RWPE1 (cell line): Measurements from ENCODE around the gene FFAR4.

Source experiments
- CTCF ChIA-PET: fragments of 350-600 bp; sonication (Branson Sonifier 250); formaldehyde crosslinking; extraction: SDS; loops from one replicate; lab custom pipeline; 2021; lab: Yijun Ruan, JAX
- POLR2A ChIA-PET: fragments of 400-600 bp; formaldehyde crosslinking; extraction: SDS; loops from one replicate; lab custom pipeline; 2020; ENCODE audit warnings: antibody characterized with exemption; ENCODE audit not compliant: low non-redundant PET; lab: Yijun Ruan, JAX
- DNase-seq: peaks from one replicate; pipeline ENCODE4 v3.0.0; 2012; ENCODE audit warnings: low spot score
- H3K27ac ChIP-seq: fragments of 450-650 bp; 2 replicates; pipeline ENCODE4 v1.5.1; 2017
- CTCF ChIP-seq: fragments of 450-650 bp; conservative IDR thresholded peaks from 2 replicates; pipeline ENCODE4 v1.5.1; 2017; ENCODE audit warnings: low read depth, mild to moderate bottlenecking

FFAR4 gene

GRCh38 chr10:93597075-93597599, 30.7 kb downstream of the FFAR4 start:
- no peak for DNase-seq
- TF ChIP-seq CTCF: no peak
- H3K27ac ChIP-seq: no peak overlapping the region
- CTCF ChIA-PET: no interaction called here
- POLR2A ChIA-PET: no interaction called here

GRCh38 chr10:93598157-93598556, 31.7 kb downstream of the FFAR4 start:
- POLR2A ChIA-PET: no interaction called here
- no peak for TF ChIP-seq CTCF
- no peak for DNase-seq

GRCh38 chr10:93599335-93599734, 32.9 kb downstream of the FFAR4 start:
- DNase-seq: no peak
- ChIA-PET CTCF (interaction anchor here (0.6 kb wide), 1 partner anchor 10 kb away, joined by 4 read pairs; no protein-coding TSS in a partner anchor), POLR2A (no interaction called here)
- TF ChIP-seq CTCF: no peak
- no peak overlapping the region for H3K27ac ChIP-seq

More at GRCh38 chr10:93598157-93598556, 31.7 kb downstream of the FFAR4 start:
- CTCF ChIA-PET: no interaction called here
- no peak overlapping the region for H3K27ac ChIP-seq

- H3K27ac ChIP-seq: no peak overlapping the region
- no peak for DNase-seq
- ChIA-PET CTCF (interaction anchor here (0.7 kb wide), 1 partner anchor 86 kb away, joined by 3 read pairs; no protein-coding TSS in a partner anchor), POLR2A (no interaction called here)
- no peak for TF ChIP-seq CTCF
Measured at GRCh38 chr10:93599778-93600177, 33.3 kb downstream of the FFAR4 start.

- DNase-seq: peak; percentile 26
- TF ChIP-seq CTCF: no peak
- ChIA-PET CTCF (interaction anchor here (0.7 kb wide), 1 partner anchor 87 kb away, joined by 3 read pairs; no protein-coding TSS in a partner anchor), POLR2A (no interaction called here)
- H3K27ac ChIP-seq: no peak overlapping the region
Measured at GRCh38 chr10:93600446-93601145, 34.1 kb downstream of the FFAR4 start.

GRCh38 chr10:93601146-93601773, 34.8 kb downstream of the FFAR4 start, which contains the start of gene RBP4:
Gene RBP4, minus strand, starts transcription at chr10:93601235. Its CDS starts 207 bp downstream, at chr10:93601028.
- POLR2A ChIA-PET: no interaction called here
- CTCF ChIA-PET: no interaction called here
- no peak within 1 kb of the TSS for H3K27ac ChIP-seq
- DNase-seq: no peak
- no peak for TF ChIP-seq CTCF
